HCT116 (cell line): ENCODE data around the gene COASY. TPM values are rescaled to one million over a fixed set of nuclear protein-coding genes. Genes with fewer than 3 reads are reported as not detected.

Source experiments
- ATAC-seq: fragments of 200-7000 bp; cut with Tn5 transposase; 2 replicates; pipeline ENCODE4 v1.9.1; 2020; ENCODE audit warnings: mild to moderate bottlenecking, moderate library complexity
- BruUV-seq: library from RNA; stranded (reverse); fragments of 400-500 nt; replicated peaks from 2 replicates; lab custom pipeline; 2021; lab: Mats Ljungman, UMichigan
- CTCF ChIA-PET: fragments of 300-600 bp; sonication (Branson Sonifier 250); formaldehyde crosslinking; loops from one replicate; lab custom pipeline; 2021; ENCODE audit warnings: antibody characterized with exemption; lab: Charles Lee
- POLR2A ChIA-PET: fragments of 300-600, 350-600 bp; sonication (Branson Sonifier 250); formaldehyde crosslinking; loops from one replicate; lab custom pipeline; 2021; ENCODE audit warnings: antibody characterized with exemption; lab: Charles Lee
- RAD21 ChIA-PET, 2 experiments: fragments of 300-600 bp; sonication (Branson Sonifier 250); formaldehyde crosslinking; loops; one replicate each; lab custom pipeline; 2023; ENCODE audit warnings: low total read pairs in 2 of 2; ENCODE audit not compliant: uncharacterized antibody in 2 of 2, unreplicated experiment in 2 of 2, low non-redundant PET in 1 of 2; lab: Charles Lee
- DNase-seq: peaks from one replicate; pipeline ENCODE4 v3.0.0-alpha.2; 2010; ENCODE audit warnings: low read depth, low spot score
- H2AFZ ChIP-seq: fragments of 200-600 bp; shearing (Covaris generic), sonication (generic); 2 replicates; pipeline ENCODE4 v1.6.1; 2017; ENCODE audit warnings: low read depth, mixed run types, mixed read lengths, antibody characterized with exemption, low read length; ENCODE audit not compliant: poor library complexity, severe bottlenecking
- H3K27ac ChIP-seq: 2 replicates; pipeline ENCODE4 v1.5.1; 2012; ENCODE audit warnings: low read depth, low read length
- H3K27me3 ChIP-seq: fragments of 200-600 bp; sonication (generic); 2 replicates; pipeline ENCODE4 v1.6.1; 2016; ENCODE audit warnings: mixed run types, low read length, mixed read lengths; ENCODE audit not compliant: insufficient read depth
- H3K36me3 ChIP-seq, 2 experiments: fragments of 200-500 bp in 1 of 2; fragments of 200-600 bp in 1 of 2; sonication (Bioruptor generic) in 1 of 2; sonication (generic) in 1 of 2; 2 replicates each; pipeline versions ENCODE4 v1.5.1 to v1.6.1; 2014 to 2016; ENCODE audit warnings: low read length in 2 of 2, inconsistent platforms in 1 of 2, mixed read lengths in 1 of 2, mixed run types in 1 of 2; ENCODE audit not compliant: insufficient read depth in 2 of 2, control insufficient read depth in 1 of 2
- H3K4me1 ChIP-seq, 2 experiments: fragments of 200-600 bp in 1 of 2; sonication (generic) in 1 of 2; 2 replicates each; pipeline versions ENCODE4 v1.5.1 to v1.6.1; 2012 to 2017; ENCODE audit warnings: low read length in 2 of 2, inconsistent platforms in 1 of 2, mild to moderate bottlenecking in 1 of 2, mixed read lengths in 1 of 2, mixed run types in 1 of 2, moderate library complexity in 1 of 2; ENCODE audit not compliant: insufficient read depth in 2 of 2, control insufficient read depth in 1 of 2
- H3K4me2 ChIP-seq: fragments of 200-600 bp; sonication (generic); 2 replicates; pipeline ENCODE4 v1.6.1; 2017; ENCODE audit warnings: mixed run types, low read length, mixed read lengths
- H3K4me3 ChIP-seq, 2 experiments: fragments of 200-600 bp in 1 of 2; sonication (generic) in 1 of 2; replicated peaks in 1 of 2; 2 replicates each; pipeline ENCODE4 v1.5.1; 2011 to 2016; ENCODE audit warnings: low read length in 2 of 2, control low read depth in 1 of 2, low read depth in 1 of 2, mild to moderate bottlenecking in 1 of 2, mixed read lengths in 1 of 2, mixed run types in 1 of 2
- H3K79me2 ChIP-seq: fragments of 200-600 bp; sonication (generic); 2 replicates; pipeline ENCODE4 v1.6.1; 2017; ENCODE audit warnings: mild to moderate bottlenecking, mixed run types, low read length, moderate library complexity, mixed read lengths; ENCODE audit not compliant: insufficient read depth
- H3K9ac ChIP-seq: fragments of 200-600 bp; sonication (generic); 2 replicates; pipeline ENCODE4 v1.6.1; 2016; ENCODE audit warnings: low read length, mixed read lengths
- H3K9me2 ChIP-seq: fragments of 200-600 bp; sonication (generic), shearing (Covaris generic); 2 replicates; pipeline ENCODE4 v1.6.1; 2017; ENCODE audit warnings: mixed run types, mild to moderate bottlenecking, moderate library complexity; ENCODE audit not compliant: insufficient read depth
- H3K9me3 ChIP-seq, 2 experiments: fragments of 200-500 bp in 1 of 2; fragments of 200-600 bp in 1 of 2; sonication (Bioruptor generic) in 1 of 2; sonication (generic) in 1 of 2; 2 replicates each; pipeline ENCODE4 v1.6.1; 2014 to 2017; ENCODE audit warnings: low read length in 2 of 2, mixed read lengths in 2 of 2, inconsistent platforms in 1 of 2, low read depth in 1 of 2, mild to moderate bottlenecking in 1 of 2, mixed run types in 1 of 2, moderate library complexity in 1 of 2; ENCODE audit not compliant: control insufficient read depth in 1 of 2, insufficient read depth in 1 of 2
- H4K20me1 ChIP-seq: fragments of 200-600 bp; sonication (generic), shearing (Covaris generic); 2 replicates; pipeline ENCODE4 v1.6.1; 2017; ENCODE audit warnings: mixed run types, mild to moderate bottlenecking, moderate library complexity; ENCODE audit not compliant: insufficient read depth
- CBX3 ChIP-seq: IDR thresholded peaks from 2 replicates; pipeline ENCODE4 v1.6.1; 2012; ENCODE audit warnings: low read depth
- CEBPB ChIP-seq: IDR thresholded peaks from 2 replicates; pipeline ENCODE4 v1.6.1; 2012; ENCODE audit warnings: low read depth
- EGR1 ChIP-seq: IDR thresholded peaks from 2 replicates; pipeline ENCODE4 v1.6.1; 2012; ENCODE audit warnings: low read depth
- FOSL1 ChIP-seq: IDR thresholded peaks from 2 replicates; pipeline ENCODE4 v1.6.1; 2012; ENCODE audit warnings: low read depth
- JUND ChIP-seq: IDR thresholded peaks from 2 replicates; pipeline ENCODE4 v1.6.1; 2012
- POLR2AphosphoS5 ChIP-seq: IDR thresholded peaks from 2 replicates; pipeline ENCODE4 v1.6.1; 2011; ENCODE audit warnings: mild to moderate bottlenecking, low read depth, low read length, moderate library complexity
- RAD21 ChIP-seq: IDR thresholded peaks from 2 replicates; pipeline ENCODE4 v1.6.1; 2012; ENCODE audit warnings: low read depth, mild to moderate bottlenecking
- SIN3A ChIP-seq: IDR thresholded peaks from 2 replicates; pipeline ENCODE4 v1.6.1; 2012; ENCODE audit warnings: low read depth
- SP1 ChIP-seq: IDR thresholded peaks from 2 replicates; pipeline ENCODE4 v1.6.1; 2012; ENCODE audit warnings: low read depth
- SRF ChIP-seq: IDR thresholded peaks from 2 replicates; pipeline ENCODE4 v1.6.1; 2012; ENCODE audit warnings: low read depth
- TCF7L2 ChIP-seq: IDR thresholded peaks from 2 replicates; pipeline ENCODE4 v1.7.0; 2011; ENCODE audit warnings: borderline replicate concordance, inconsistent platforms; ENCODE audit not compliant: insufficient read depth, insufficient read length; ENCODE audit errors: extremely low read depth
- YY1 ChIP-seq: IDR thresholded peaks from 2 replicates; pipeline ENCODE4 v1.6.1; 2011; ENCODE audit warnings: low read length, low read depth, moderate library complexity, mild to moderate bottlenecking; ENCODE audit not compliant: insufficient replicate concordance; ENCODE audit errors: extremely low read depth
- ZFX ChIP-seq: fragments of 450-650 bp; IDR thresholded peaks from 2 replicates; pipeline ENCODE4 v1.6.1; 2017
- ZNF274 ChIP-seq: fragments of 200-500 bp; sonication (Bioruptor generic); IDR thresholded peaks from 2 replicates; pipeline ENCODE4 v1.6.1; 2014; ENCODE audit warnings: mild to moderate bottlenecking, low read depth, low read length, inconsistent platforms
- intact Hi-C: fragments of 100-400 bp; cut with micrococcal nuclease; formaldehyde crosslinking; loops from 2 replicates; pipeline ENCODE4 v1.10.0; 2022
- total RNA-seq: library from RNA; stranded (reverse); gene quantifications from one replicate; pipeline ENCODE4 v1.2.1, GENCODE V29; 2021; ENCODE audit not compliant: unreplicated experiment
- TF ChIP-seq, protein P1 (sequence below): IDR thresholded peaks from 2 replicates; pipeline ENCODE4 v1.6.1; 2011; ENCODE audit warnings: mild to moderate bottlenecking, low read length, moderate library complexity; ENCODE audit not compliant: insufficient replicate concordance; ENCODE audit errors: extremely low read depth
- TF ChIP-seq, protein P2 (sequence below), 3 experiments: fragments of 200-600 bp in 1 of 3; sonication (generic) in 1 of 3; IDR thresholded peaks in 2 of 3; conservative IDR thresholded peaks in 1 of 3; 2 replicates each; pipeline ENCODE4 v1.5.1; 2012 to 2017; ENCODE audit warnings: low read depth in 2 of 3, low read length in 2 of 3, antibody characterized with exemption in 1 of 3, borderline replicate concordance in 1 of 3, control low read depth in 1 of 3, mild to moderate bottlenecking in 1 of 3, mixed read lengths in 1 of 3, mixed run types in 1 of 3, moderate library complexity in 1 of 3; ENCODE audit not compliant: insufficient read depth in 1 of 3

Gene COASY
- total RNA-seq, 1 experiment from 2014 or later: 137 TPM

DNA sequence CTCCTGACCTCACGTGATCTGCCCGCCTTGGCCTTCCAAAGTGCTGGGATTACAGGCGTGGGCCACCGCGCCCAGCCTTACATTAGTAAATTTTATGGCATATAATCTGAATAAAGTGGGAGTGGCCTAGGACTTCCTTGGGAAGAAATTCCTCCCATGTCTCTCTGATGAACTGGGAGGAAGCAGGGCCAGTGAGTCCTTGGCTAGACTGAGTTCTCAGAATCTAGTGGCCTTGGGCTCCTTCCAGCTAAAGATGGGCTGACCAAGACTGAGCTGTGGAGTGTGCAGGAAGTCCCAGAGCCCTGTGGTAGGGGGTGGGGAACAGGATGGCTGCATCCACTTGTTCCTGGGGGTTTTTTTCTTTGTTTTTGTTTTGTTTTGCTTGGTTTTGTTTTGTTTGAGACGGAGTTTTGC is 35.9 kb upstream of the COASY start:
- Histone ChIP-seq H3K4me3 (no peak overlapping the region), H3K4me1 (peaks cover 26 to 67% of the 10 kb centered on the region in 2 experiments), H3K27ac (no peak overlapping the region), H4K20me1 (no peaks in the 10 kb centered on the region), H3K36me3 (peaks cover 3 to 5% of the 10 kb centered on the region in 2 experiments; a peak in 2 of 4 replicates), H3K9me2 (no peaks in the 10 kb centered on the region), H3K4me2 (no peak overlapping the region), H2AFZ (no peak overlapping the region), H3K27me3 (no peaks in the 10 kb centered on the region), H3K9ac (no peak overlapping the region), H3K79me2 (no peaks in the 10 kb centered on the region), H3K9me3 (no peaks in the 10 kb centered on the region)
- intact Hi-C loops: loop anchor here (5.0 to 10.0 kb wide), 2 partner anchors 409 to 501 kb away; partner anchors contain the start of gene NKIRAS2
- no TSS peak for BruUV-seq
- DNase-seq (no peak), ATAC-seq (no peak)
- ChIA-PET POLR2A (no interaction called here), RAD21 (interaction anchor here in 1 of 2 experiments (2.0 kb wide), 1 partner anchor 8 kb away, joined by 6 read pairs; no protein-coding TSS in a partner anchor), CTCF (interaction anchor here (1.5 kb wide), 1 partner anchor 119 kb away, joined by 14 read pairs; no protein-coding TSS in a partner anchor)
- TF ChIP-seq SIN3A (no peak), YY1 (no peak), ZFX (no peak), ZNF274 (no peak)
- TF ChIP-seq, protein P1, sequence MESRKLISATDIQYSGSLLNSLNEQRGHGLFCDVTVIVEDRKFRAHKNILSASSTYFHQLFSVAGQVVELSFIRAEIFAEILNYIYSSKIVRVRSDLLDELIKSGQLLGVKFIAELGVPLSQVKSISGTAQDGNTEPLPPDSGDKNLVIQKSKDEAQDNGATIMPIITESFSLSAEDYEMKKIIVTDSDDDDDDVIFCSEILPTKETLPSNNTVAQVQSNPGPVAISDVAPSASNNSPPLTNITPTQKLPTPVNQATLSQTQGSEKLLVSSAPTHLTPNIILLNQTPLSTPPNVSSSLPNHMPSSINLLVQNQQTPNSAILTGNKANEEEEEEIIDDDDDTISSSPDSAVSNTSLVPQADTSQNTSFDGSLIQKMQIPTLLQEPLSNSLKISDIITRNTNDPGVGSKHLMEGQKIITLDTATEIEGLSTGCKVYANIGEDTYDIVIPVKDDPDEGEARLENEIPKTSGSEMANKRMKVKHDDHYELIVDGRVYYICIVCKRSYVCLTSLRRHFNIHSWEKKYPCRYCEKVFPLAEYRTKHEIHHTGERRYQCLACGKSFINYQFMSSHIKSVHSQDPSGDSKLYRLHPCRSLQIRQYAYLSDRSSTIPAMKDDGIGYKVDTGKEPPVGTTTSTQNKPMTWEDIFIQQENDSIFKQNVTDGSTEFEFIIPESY: no peak

DNA sequence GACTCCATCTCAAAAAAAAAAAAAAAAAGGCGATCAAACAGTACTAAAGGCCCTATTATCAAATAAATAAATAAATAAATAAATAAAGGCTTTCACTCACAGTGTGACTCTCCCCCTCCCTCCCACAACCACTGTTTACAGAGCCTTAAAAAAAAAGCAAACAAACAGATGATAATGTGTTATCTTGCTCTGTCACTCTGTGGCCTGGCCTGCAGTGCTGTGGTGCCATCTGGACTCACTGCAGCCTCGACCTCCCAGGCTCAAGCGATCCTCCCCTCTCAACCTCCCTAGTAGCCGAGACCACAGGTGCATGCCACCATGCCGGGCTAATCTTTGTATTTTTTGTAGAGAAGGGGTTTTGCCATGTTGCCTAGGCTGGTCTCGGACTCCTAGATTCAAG is 34.0 kb upstream of the COASY start:
- Histone ChIP-seq H3K79me2 (no peaks in the 10 kb centered on the region), H3K27ac (no peak overlapping the region), H3K4me2 (no peak overlapping the region), H3K9me3 (no peaks in the 10 kb centered on the region), H3K27me3 (no peaks in the 10 kb centered on the region), H3K4me3 (no peak overlapping the region), H3K9ac (no peak overlapping the region), H2AFZ (no peak overlapping the region), H3K36me3 (no peaks in the 10 kb centered on the region), H4K20me1 (no peaks in the 10 kb centered on the region), H3K9me2 (no peaks in the 10 kb centered on the region), H3K4me1 (peaks cover 29 to 66% of the 10 kb centered on the region in 2 experiments)
- BruUV-seq: no TSS peak
- intact Hi-C loops: loop anchor here (1.0 to 10.0 kb wide), 3 partner anchors 205 to 503 kb away; partner anchors contain the start of gene NKIRAS2
- ChIA-PET CTCF (interaction anchor here (0.6 to 2.3 kb wide), 26 partner anchors 7 to 504 kb away, joined by 3 to 33 read pairs (median 4); partner anchors contain the start of genes CAVIN1, KAT2A and NAGLU), POLR2A (interaction anchor here (0.6 to 1.1 kb wide), 5 partner anchors 10 to 203 kb away, joined by 3 to 7 read pairs (median 3); partner anchors contain the start of gene CAVIN1), RAD21 (interaction anchor here (0.6 to 1.3 kb wide), 10 partner anchors 8 to 306 kb away, joined by 3 to 7 read pairs (median 4); partner anchors contain the start of genes CAVIN1 (in 2 of the 2), NAGLU (in 1 of the 2) and STAT3 (in 1 of the 2))
- no peak for DNase-seq
- TF ChIP-seq SIN3A: no peak
- no peak for TF ChIP-seq FOSL1
- TF ChIP-seq RAD21: no peak
- TF ChIP-seq, protein P2, sequence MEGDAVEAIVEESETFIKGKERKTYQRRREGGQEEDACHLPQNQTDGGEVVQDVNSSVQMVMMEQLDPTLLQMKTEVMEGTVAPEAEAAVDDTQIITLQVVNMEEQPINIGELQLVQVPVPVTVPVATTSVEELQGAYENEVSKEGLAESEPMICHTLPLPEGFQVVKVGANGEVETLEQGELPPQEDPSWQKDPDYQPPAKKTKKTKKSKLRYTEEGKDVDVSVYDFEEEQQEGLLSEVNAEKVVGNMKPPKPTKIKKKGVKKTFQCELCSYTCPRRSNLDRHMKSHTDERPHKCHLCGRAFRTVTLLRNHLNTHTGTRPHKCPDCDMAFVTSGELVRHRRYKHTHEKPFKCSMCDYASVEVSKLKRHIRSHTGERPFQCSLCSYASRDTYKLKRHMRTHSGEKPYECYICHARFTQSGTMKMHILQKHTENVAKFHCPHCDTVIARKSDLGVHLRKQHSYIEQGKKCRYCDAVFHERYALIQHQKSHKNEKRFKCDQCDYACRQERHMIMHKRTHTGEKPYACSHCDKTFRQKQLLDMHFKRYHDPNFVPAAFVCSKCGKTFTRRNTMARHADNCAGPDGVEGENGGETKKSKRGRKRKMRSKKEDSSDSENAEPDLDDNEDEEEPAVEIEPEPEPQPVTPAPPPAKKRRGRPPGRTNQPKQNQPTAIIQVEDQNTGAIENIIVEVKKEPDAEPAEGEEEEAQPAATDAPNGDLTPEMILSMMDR (IDR thresholded peaks at IDR 0.05 in 2 of 3, conservative IDR thresholded peaks at IDR 0.05 in 1 of 3; ENCODE audit: borderline replicate concordance in 1 of 3, insufficient read depth in 1 of 3, low read depth in 2 of 3, low read length in 2 of 3): no peak
- no peak for TF ChIP-seq ZNF274
- no peak for TF ChIP-seq CEBPB
- no peak for TF ChIP-seq EGR1
- no peak for TF ChIP-seq TCF7L2
- TF ChIP-seq JUND: no peak
- TF ChIP-seq SP1: no peak
- TF ChIP-seq YY1: no peak
- no peak for TF ChIP-seq SRF
- TF ChIP-seq CBX3: no peak
- TF ChIP-seq POLR2AphosphoS5: no peak
- no peak for ATAC-seq
